Right cardiac atrium (tissue), 5 donors: ENCODE data around the gene FAM25G. TPM values are rescaled to one million over a fixed set of nuclear protein-coding genes. Genes with fewer than 3 reads are reported as not detected.

ENCODE experiments used
- ATAC-seq, 2 donors: fragments of 200-7000 bp; cut with Tn5 transposase; one replicate each; pipeline versions ENCODE4 v1.8.0 to v1.9.1; 2020; ENCODE audit warnings: moderate library complexity in 2 of 2, mild to moderate bottlenecking in 1 of 2
- DNase-seq, 3 donors: peaks; one replicate each; pipeline ENCODE4 v3.0.0-alpha.2; 2020
- H3K27ac ChIP-seq: one replicate; pipeline ENCODE4 v1.5.1; 2013; ENCODE audit warnings: mild to moderate bottlenecking, low read length, control low read depth, moderate library complexity
- H3K27me3 ChIP-seq: one replicate; pipeline ENCODE4 v1.6.1; 2013; ENCODE audit not compliant: control insufficient read depth, insufficient read depth
- H3K4me1 ChIP-seq: one replicate; pipeline ENCODE4 v1.6.1; 2013; ENCODE audit warnings: low read length; ENCODE audit not compliant: control insufficient read depth, insufficient read depth
- H3K4me3 ChIP-seq: one replicate; pipeline ENCODE4 v1.5.1; 2013; ENCODE audit warnings: low read length, control low read depth
- H3K9me3 ChIP-seq: one replicate; pipeline ENCODE4 v1.6.1; 2013; ENCODE audit warnings: low read length; ENCODE audit not compliant: control insufficient read depth
- WGBS: extraction: QIAGEN DNeasy Blood & Tissue Kit; methylation state at CpG from one replicate; pipeline ENCODE4 v1.1.7; 2013; 5-methylcytosine and 5-hydroxymethylcytosine counted together
- intact Hi-C, 4 donors: fragments of 100-400 bp; cut with DNase I; formaldehyde crosslinking; loops; one replicate each; pipeline versions ENCODE4 v1.11.0 to v1.14.0; 2022 to 2023
- polyA plus RNA-seq: library from polyadenylated mRNA; stranded (reverse); fragments of 200-250 nt; gene quantifications from one replicate; pipeline ENCODE4 v1.2.3, GENCODE V29; 2013
- total RNA-seq, 4 donors: library from RNA; stranded (reverse); fragmentation: NEBNext Ultra II Directional; extraction: Animal tissue kit (Norgen Biotek cat#: 25700); gene quantifications; one replicate each; pipeline ENCODE4 v1.2.1, GENCODE V29; 2021
- donor health status: healthy with polysubstance abuse.
- donor health status: DM: no; HTN: yes; CAD: no.
- donor health status: DM: no; HTN: no; CAD: no.
- donor health status: DM: no; HTN: yes; CAD: no; lungs with severe emphysema.
- donor health status: DM: yes; HTN: yes; CAD: no.

Gene FAM25G
- total and polyA plus RNA-seq, 5 donors, result not detected

DNA sequence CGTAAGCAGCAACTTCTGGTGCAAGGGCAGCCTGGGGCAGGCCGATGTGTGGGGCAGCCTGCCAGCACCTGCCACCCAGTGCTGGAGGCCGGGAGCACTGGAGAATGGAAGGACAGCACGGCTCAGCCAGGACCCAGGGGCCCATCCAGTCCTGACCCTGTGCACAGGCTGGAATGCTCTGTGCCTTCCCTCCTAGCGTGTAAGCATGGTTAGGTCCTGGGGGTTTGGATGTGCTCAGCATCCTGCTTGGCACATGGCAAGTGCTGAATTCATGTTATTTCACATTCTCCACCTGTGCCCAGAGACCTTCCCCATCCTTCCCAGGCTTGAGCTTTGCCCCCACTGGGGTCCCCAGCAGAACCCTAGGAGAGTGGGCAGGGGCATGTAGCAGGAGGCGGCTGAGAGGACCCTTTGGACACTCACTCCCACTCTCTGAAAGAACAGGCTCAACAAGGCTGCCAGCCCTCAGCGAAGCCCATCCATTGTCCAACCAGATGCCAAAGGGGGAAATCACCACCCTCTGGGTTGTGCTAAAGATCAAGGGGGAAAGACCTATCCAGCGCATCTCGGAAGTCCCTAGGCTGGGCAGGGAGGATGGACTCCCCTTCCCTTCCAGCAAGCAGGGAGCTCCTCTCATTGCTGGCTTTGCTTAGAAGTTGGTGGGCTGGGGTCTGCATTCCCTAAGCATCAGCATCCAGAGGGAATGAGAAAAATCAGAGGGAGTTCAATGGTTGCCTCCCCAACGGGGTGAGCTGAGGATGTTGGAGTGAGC is 37.3 kb downstream of the FAM25G start:
- ATAC-seq, result no peak
- no peak for DNase-seq
- intact Hi-C loops, result no loop called here

GRCh38 chr10:47453141-47454007 is 38.1 kb downstream of the FAM25G start:
- no peaks in the 10 kb centered on the region for H3K27me3 ChIP-seq
- no peak for DNase-seq
- no peak overlapping the region for H3K27ac ChIP-seq
- H3K4me1 ChIP-seq, result no peaks in the 10 kb centered on the region
- ATAC-seq, result no peak
- H3K4me3 ChIP-seq, result no peak overlapping the region
- intact Hi-C loops, result no loop called here
- no peaks in the 10 kb centered on the region for H3K9me3 ChIP-seq
- 52% methylated on average over 7 of the region's 7 CpGs for WGBS

More for the DNA sequence above, 37.3 kb downstream of the FAM25G start:
- no peaks in the 10 kb centered on the region for H3K27me3 ChIP-seq
- no peaks in the 10 kb centered on the region for H3K9me3 ChIP-seq
- no peak overlapping the region for H3K4me3 ChIP-seq
- no peak overlapping the region for H3K27ac ChIP-seq
- H3K4me1 ChIP-seq, result no peaks in the 10 kb centered on the region
- 78% methylated on average over 10 of the region's 10 CpGs for WGBS

DNA sequence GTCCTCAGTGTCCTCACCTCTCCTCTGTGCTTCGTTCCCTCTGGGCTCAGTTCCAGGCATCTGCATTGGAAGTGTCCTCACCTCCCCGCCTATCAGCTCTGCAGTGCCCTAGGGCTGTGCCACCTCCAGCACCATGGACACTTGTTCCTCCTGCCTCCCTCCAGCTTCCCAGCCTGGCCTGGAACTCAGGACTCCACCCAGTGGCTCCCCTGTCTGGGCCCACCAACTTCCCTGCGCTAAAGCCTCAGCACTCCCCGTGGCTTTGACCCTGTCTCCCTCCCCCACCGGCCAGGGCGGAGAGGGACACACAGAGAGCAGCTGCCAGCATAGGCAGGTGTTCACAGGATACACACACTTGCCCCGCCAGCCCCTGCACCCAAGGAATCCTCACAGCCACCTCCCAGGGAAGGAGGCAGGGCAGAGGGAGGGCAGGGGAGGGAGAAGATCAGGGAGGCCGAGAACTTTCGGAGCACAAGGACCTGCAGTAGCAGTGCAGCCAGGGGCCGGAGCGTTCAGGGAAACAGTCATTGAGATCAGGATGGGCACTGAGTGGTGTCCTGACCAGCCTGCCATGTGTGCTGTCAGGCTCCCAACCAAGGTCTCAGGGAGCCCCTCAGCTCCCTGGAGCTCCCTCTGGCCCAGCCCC is 38.9 kb downstream of the FAM25G start:
- Histone ChIP-seq H3K4me1 (no peaks in the 10 kb centered on the region), H3K27ac (no peak overlapping the region), H3K27me3 (no peaks in the 10 kb centered on the region), H3K4me3 (no peak overlapping the region), H3K9me3 (no peaks in the 10 kb centered on the region)
- intact Hi-C loops, result no loop called here
- ATAC-seq, result no peak
- no peak for DNase-seq
- 62% methylated on average over 11 of the region's 11 CpGs for WGBS

GRCh38 chr10:47451998-47452494 is 39.5 kb downstream of the FAM25G start:
- WGBS, result 84% methylated on average over 7 of the region's 7 CpGs
- no peak overlapping the region for H3K4me3 ChIP-seq

DNA sequence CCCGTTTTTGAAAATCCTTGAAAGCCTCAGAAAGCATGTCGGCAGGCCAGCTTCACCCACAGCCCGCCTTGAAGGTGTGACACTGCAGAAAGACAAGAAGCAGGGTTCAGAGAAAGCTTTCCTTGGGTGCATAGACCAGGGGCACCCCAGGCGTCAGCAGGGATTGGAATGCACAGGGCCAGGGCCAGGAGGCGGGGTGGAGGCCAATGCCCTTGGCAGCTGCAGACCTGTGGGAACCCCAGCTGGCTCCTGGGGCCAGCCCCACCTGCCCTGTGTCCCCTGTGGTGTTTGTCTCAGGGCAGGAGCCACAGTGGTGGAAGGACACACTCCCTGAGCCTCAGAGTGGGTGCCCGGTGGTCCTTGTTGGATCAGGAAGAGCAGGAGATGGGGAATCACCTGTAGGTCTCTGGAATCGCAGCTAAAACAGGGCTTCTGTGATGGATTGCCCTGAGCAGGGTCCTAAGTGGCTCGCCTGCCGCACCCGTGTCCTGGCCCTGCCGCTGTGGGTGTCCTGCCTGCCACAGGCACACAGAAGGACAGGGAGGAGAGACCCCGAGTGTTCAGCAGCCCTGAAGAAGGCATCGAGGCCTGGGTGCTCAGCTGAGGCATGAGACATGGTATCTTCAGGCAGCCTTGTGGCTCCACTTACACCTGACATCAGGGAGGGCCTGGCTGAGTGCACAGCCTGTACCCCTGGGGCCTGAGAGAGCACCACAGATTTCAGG is 40.1 kb downstream of the FAM25G start:
- Histone ChIP-seq H3K4me1 (no peaks in the 10 kb centered on the region), H3K27ac (no peak overlapping the region), H3K27me3 (no peaks in the 10 kb centered on the region), H3K4me3 (no peak overlapping the region), H3K9me3 (no peaks in the 10 kb centered on the region)
- DNase-seq (no peak), ATAC-seq (no peak)
- WGBS, result 88% methylated on average over 13 of the region's 13 CpGs
- intact Hi-C loops, result no loop called here

More at GRCh38 chr10:47451998-47452494, 39.5 kb downstream of the FAM25G start:
- intact Hi-C loops, result no loop called here
- H3K27me3 ChIP-seq, result no peaks in the 10 kb centered on the region
- no peak overlapping the region for H3K27ac ChIP-seq
- H3K4me1 ChIP-seq, result no peaks in the 10 kb centered on the region
- DNase-seq (no peak), ATAC-seq (no peak)
- no peaks in the 10 kb centered on the region for H3K9me3 ChIP-seq

- H3K27ac ChIP-seq, result no peak overlapping the region
- WGBS, result 88% methylated on average over 2 of the region's 2 CpGs
- H3K4me3 ChIP-seq, result no peak overlapping the region
- no peaks in the 10 kb centered on the region for H3K4me1 ChIP-seq
- DNase-seq (no peak), ATAC-seq (no peak)
- intact Hi-C loops, result no loop called here
- no peaks in the 10 kb centered on the region for H3K9me3 ChIP-seq
- no peaks in the 10 kb centered on the region for H3K27me3 ChIP-seq
Measured at GRCh38 chr10:47450442-47450841, 41.1 kb downstream of the FAM25G start.

DNA sequence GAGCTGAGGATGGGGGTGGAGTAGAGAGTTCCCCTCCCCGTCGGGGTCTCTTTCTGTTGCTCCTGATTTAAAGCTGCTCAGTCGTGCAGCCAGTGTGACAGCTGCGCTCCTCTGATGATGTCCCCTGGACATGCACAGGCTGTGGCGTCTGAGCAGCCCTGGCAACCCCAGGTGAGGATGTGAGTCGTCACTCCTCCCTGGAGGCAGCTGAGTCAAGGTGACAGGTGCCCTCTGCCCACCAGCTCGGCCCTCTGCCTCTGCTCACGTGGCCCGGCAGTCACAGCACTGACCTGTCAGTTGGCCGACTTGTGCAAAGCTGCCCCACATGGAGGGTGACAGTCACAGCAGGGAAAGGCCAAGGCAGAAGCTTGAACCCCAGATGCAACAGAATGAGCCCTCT is 41.5 kb downstream of the FAM25G start:
- intact Hi-C loops, result no loop called here
- Histone ChIP-seq H3K4me1 (no peaks in the 10 kb centered on the region), H3K27ac (no peak overlapping the region), H3K27me3 (no peaks in the 10 kb centered on the region), H3K4me3 (no peak overlapping the region), H3K9me3 (no peaks in the 10 kb centered on the region)
- WGBS, result 80% methylated on average over 10 of the region's 10 CpGs
- ATAC-seq (no peak), DNase-seq (no peak)

GRCh38 chr10:47449102-47449978 is 42.2 kb downstream of the FAM25G start:
- Histone ChIP-seq H3K9me3 (no peaks in the 10 kb centered on the region), H3K4me1 (no peaks in the 10 kb centered on the region), H3K27me3 (no peaks in the 10 kb centered on the region), H3K4me3 (no peak overlapping the region), H3K27ac (no peak overlapping the region)
- ATAC-seq (no peak), DNase-seq (no peak)
- WGBS, result 67% methylated on average over 9 of the region's 9 CpGs
- intact Hi-C loops, result no loop called here

DNA sequence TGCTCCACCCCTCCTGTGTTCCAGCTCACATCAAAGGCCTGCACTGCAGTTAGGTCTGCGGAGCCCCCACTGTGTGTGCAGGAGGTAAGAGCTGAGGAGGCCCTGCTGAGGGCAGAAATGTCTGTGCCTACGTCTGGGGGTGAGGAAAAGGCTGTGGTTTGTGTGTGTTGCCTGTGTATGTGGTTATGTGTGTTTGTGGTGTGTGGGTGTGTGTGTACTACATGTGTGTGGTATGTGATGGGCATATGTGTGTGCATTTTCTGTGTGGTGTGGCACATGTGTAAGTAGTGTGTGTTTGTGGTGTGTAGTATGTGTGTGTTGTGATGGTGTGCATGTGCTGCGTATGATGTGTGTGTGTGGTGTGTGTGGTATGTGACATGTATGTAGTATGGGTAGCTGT is 43.8 kb downstream of the FAM25G start:
- intact Hi-C loops, result no loop called here
- ATAC-seq, result no peak
- WGBS, result 83% methylated on average over 3 of the region's 3 CpGs

GRCh38 chr10:47447209-47447608 is 44.3 kb downstream of the FAM25G start:
- DNase-seq (no peak), ATAC-seq (no peak)
- WGBS, result 80% methylated on average over 4 of the region's 4 CpGs
- intact Hi-C loops, result no loop called here
- H3K27me3 ChIP-seq, result no peaks in the 10 kb centered on the region
- H3K4me1 ChIP-seq, result no peaks in the 10 kb centered on the region
- H3K4me3 ChIP-seq, result no peak overlapping the region
- no peaks in the 10 kb centered on the region for H3K9me3 ChIP-seq
- H3K27ac ChIP-seq, result no peak overlapping the region

More for the DNA sequence above, 43.8 kb downstream of the FAM25G start:
- Histone ChIP-seq H3K4me3 (no peak overlapping the region), H3K27me3 (no peaks in the 10 kb centered on the region), H3K27ac (no peak overlapping the region), H3K9me3 (no peaks in the 10 kb centered on the region), H3K4me1 (no peaks in the 10 kb centered on the region)
- DNase-seq, result no peak
